Jurkat, Clone E6-1 (cell line): ENCODE data around the gene FAM167B.

Experiments
- DNase-seq: peaks from one replicate; pipeline ENCODE4 v3.0.0-alpha.2; 2011; ENCODE audit warnings: low read depth, low spot score
- H3K4me3 ChIP-seq: 2 replicates; pipeline ENCODE4 v1.5.1; 2011; ENCODE audit warnings: mild to moderate bottlenecking, low read length, control low read depth, moderate library complexity

Gene FAM167B

GRCh38 chr1:32221980-32222755 is 24.9 kb upstream of the FAM167B start, which contains the start of the genes EIF3I and TMEM234:
EIF3I (plus strand) TSS chr1:32222407; CDS start chr1:32222442, 35 bp downstream.
TMEM234 (minus strand) TSS chr1:32222353; CDS start chr1:32222322, 31 bp downstream.
- H3K4me3 ChIP-seq = peak within 1 kb of the TSS; percentile 99
- peak; percentile 90 for DNase-seq

GRCh38 chr1:32223683-32224082 is 23.3 kb upstream of the FAM167B start:
- H3K4me3 ChIP-seq = peak overlapping the region; percentile 23
- DNase-seq = no peak

DNA sequence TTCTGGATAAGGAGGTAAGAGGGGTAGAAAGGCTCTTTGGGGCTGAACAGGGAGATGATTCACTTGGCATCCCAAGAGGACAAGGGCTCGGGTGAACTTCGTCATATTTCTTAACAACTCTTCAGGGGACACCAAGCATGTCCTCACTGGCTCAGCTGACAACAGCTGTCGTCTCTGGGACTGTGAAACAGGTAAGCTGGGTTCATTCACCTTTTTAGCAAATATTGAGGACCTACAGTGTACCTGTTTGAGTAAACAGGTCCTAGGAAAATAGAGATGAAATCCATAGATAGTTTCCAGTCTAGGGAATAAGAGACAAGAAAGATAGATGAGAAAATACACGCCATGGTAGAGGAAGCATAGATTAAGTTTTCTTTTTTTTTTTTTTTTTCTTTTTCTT is 22.7 kb upstream of the FAM167B start:
- H3K4me3 ChIP-seq = no peak overlapping the region
- no peak for DNase-seq

GRCh38 chr1:32228771-32229170 is 18.3 kb upstream of the FAM167B start:
- no peak for DNase-seq
- H3K4me3 ChIP-seq = no peak overlapping the region

DNA sequence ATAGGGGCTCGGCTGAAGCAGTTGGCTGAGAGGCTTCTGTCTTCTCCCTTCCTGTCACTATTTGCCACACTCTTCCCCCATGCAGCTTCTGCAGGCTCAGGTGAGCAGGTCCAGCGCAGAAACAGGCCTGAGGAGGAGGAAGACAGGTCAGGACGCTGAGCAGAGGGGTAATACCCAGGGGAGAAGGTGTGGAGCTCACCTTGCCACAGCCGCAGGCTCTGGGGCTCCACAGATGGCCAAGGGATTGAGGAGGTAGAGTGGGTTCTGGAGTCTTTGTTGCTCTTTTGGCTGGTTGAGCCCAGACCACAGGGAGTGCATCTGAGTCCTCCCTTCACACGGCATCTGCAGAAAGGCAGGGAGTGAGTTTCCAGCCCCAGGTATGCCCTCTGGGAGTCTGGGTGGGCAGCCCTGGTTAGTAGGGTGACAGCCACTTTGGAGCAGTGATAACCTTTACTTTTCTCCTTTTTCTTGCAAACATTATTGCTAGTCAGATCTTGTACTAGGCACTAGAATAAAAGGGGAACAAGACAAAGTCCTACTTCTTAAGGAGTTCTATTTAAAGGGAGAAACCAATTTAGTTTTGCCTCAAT is 15.1 kb upstream of the FAM167B start:
- DNase-seq = no peak
- H3K4me3 ChIP-seq = no peak overlapping the region

GRCh38 chr1:32232558-32233304 is 14.3 kb upstream of the FAM167B start:
- DNase-seq = no peak
- H3K4me3 ChIP-seq = no peak overlapping the region

- DNase-seq = no peak
- H3K4me3 ChIP-seq = no peak overlapping the region
Observed at GRCh38 chr1:32234792-32235191, 12.2 kb upstream of the FAM167B start.

DNA sequence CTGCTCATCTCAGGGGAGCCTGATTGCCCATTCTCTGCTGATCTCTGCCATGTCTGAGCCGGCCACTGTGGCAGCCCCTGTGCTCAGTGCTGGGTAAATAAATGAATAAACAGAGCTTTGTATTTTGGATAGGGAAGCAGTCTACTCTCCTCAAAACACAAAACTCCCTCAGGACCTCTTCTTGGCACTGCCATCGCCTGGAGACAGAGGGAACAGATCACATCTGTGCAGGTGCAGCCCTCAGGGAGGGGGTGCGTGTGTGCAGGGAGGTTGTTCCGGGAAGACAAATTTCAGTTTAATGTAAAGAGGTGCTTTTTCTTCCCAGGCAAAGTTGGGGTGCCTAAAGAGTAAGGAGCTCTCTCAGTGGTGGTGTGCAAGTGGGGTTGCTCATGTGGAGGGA is 7.7 kb upstream of the FAM167B start:
- DNase-seq = no peak
- H3K4me3 ChIP-seq = no peak overlapping the region

DNA sequence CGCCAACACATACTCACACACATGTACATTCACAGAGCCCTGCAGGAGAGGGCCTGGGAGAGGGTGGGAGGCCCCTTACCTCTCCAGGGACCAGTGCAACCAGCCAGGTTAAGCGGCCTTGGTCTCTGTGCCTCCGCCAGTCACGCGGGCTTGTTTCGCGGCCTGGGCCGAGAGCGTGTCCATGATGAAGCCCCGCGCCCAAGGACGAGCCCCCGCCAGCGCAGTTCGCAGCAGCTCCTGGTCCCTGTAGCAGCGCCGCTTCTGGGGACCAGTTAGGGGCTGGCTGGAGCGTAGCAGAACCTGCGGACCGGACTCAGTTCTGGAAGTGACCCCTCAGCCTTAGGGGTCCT is 7.3 kb upstream of the FAM167B start:
- no peak for DNase-seq
- H3K4me3 ChIP-seq = peak overlapping the region; percentile 48; the same call in 1 of the 2 replicates

DNA sequence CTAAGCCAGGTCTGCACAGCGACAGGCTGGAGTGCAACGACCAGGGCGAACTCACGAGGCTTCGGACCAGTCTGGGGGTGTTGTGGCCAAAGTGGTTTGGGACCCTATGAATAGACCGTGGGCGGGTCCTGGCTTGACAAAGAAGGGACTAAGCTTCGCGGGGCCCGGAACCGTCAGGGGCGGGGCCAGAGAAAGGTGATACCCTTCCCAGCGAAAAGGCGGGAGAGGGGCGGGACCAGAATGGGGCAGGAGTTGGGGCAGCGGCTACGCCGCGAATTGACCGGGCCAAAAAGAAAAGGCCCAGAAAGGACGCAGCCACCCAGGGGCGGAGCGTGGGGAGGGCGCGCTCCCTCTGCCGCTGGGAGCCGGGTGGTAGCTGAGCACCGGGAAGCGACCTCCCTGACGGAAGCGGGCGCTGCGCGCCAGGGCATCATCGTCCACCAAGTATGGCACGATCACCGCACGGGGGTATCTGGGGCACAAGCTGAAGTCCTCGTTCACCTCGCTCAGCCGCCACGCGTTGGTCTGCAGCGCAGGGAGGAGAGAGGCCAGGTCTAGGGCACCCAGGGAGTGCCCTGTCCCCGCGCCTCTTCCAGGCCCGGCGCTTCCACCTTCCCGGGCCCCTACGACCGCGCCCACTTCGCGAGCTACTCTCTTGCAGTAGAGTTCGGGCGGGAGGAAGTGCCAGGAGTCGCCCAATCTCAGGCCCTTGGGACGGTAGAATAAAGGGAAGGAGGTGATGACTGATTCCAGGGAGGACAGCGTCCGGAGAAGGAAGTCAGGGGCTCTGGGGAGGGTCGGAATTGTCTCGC is 6.7 kb upstream of the FAM167B start:
- DNase-seq = no peak
- peak overlapping the region; percentile 48 for H3K4me3 ChIP-seq

- no peak for DNase-seq
- no peak overlapping the region; the same call in 1 of the 2 replicates for H3K4me3 ChIP-seq
Observed at GRCh38 chr1:32241001-32241763, 5.8 kb upstream of the FAM167B start.

DNA sequence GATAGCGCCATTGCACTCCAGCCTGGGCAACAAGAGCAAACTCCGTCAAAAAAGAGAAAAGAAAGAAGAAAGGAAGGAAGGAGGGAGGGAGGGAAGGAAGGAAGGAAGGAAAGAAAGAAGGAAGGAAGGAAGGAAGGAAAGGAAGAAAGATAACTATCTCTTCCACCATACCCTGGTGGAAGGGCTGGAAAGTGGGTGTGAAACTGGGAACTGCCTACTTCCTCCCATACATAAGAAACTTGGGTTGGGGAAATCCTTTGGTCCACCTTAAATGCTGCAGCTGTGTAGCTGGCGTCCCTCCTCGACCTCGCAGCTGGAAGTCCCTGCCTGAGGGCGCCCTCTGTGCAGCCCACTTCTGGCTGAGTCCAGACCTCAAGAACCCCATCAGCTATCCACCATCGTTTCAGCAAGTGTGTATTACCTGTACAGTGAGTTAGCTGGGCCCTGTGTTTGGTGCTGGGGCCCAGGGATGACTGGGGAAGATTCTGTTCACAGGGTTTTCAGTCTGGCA is 4.6 kb upstream of the FAM167B start:
- H3K4me3 ChIP-seq = no peak overlapping the region
- DNase-seq = no peak

GRCh38 chr1:32247452-32247851 is 430 bp downstream of the FAM167B start:
- no peak for DNase-seq
- H3K4me3 ChIP-seq = no peak overlapping the region

DNA sequence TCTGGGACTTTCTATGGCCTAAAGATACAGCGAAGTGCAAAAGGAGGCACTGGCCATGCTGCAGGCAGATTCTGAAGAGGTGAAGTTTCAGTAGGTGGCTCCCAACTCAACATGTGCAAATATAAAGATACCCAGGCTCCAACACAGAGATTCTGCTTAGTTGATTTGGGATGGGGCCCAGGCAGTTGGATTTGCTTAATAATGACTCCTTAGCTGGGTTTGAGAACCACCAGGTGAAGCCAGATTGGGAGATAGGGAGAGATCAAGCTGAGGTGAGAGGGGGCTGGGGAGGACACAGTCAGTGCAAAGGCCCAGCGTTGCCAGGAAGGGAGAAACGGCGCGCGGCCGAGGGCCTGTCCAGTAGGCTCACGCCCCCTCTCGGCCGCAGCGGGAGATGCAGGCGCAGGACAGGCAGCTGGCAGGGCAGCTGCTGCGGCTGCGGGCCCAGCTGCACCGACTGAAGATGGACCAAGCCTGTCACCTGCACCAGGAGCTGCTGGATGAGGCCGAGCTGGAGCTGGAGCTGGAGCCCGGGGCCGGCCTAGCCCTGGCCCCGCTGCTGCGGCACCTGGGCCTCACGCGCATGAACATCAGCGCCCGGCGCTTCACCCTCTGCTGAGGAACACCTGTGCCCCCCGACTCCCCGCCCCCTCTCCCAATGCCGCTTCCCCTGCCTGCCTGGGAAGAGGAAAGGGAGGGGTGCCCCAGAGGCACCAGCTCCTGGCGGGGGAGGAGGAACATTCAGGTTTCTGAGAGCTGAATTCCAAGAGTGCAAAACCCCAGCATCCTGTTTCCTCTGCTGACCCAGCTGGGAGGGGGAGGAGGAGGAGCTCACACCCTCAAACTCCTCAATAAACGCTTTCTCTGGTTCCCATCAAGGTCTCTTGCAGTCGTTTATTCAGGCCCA is 1.2 kb downstream of the FAM167B start:
- H3K4me3 ChIP-seq = peak overlapping the region; percentile 43
- peak; percentile 83 for DNase-seq

DNA sequence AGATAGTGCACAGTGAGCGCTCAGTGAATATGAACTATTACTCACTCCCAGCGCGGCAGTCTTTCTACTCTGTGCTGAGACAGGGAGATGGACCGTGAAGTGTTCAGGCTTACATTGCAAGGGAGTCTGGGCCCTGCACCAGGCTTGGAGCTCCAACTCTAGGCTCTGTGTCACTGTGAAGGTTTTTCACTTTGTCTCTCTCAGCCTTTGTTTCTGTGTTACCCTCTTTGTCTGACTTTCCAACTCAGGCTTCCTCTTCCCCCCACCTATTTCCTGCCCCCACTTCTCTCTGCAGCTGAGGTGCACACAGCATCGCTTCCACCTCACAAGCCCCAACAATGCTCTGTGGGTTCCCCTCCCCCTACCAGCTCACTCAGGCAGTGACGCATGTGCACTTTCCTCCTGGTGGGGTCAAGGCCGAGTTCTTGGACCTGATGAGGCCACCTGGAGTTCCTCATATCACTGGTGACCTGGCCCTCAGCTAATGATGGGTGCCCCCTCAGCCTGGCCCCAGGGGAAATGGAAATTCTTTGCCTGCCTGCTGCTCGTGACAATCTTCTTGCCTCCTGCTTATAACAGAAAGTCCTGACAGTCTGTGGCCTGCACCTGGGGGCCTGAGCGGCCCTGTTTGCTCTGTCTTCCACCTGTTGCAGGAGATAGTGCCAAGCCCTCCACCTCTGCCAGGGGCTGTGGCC is 3.0 kb downstream of the FAM167B start:
- H3K4me3 ChIP-seq = peak overlapping the region; percentile 87
- DNase-seq = peak; percentile 97

DNA sequence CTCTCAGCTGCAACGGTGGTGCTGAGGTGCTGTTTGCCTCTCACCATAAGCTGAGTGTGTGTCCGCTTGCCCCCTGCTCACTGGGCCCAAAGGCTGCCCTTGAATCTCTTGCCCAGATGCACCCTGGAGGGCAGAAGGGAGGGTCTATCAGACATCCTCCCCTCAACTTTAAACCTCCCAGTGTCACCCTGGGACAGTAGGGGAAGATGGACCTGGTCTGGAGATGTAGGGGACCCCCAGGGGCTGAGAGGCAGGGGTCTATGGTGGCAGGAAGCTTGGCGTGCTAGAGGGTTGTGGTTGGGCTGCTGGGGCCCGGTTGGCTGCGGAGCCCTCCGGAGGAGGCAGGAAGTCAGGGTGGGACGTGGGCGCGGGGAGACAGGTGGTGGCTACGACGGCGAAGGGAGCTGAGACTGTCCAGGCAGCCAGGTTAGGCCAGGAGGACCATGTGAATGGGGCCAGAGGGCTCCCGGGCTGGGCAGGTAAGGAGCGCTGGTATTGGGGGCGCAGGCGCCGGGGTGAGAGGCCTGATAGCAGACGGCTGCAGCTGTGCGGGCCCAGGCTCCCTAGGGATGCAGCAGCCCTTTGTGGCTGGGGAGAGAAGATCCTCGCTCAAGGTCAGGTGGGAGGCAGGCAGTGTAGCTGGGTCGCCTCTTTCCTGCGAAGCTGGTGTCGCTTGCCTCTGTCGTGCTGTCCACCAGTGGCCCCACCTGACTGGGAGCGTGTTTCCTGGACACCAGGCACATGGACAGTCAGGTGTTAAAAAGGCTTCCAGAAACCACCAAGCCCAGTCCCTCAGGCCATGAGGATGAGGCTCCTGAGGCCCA is 4.1 kb downstream of the FAM167B start, which contains the start of gene LCK:
Gene LCK, plus strand, starts transcription at position 373 of the 824 bp plus-strand sequence. CDS start 23,065 bp downstream, outside the sequence.
- peak within 1 kb of the TSS; percentile 87 for H3K4me3 ChIP-seq
- DNase-seq = peak; percentile 78
